ENCODE measurements around the gene MBD5. TPM values are rescaled to one million over a fixed set of nuclear protein-coding genes. Genes with fewer than 3 reads are reported as not detected.
"Not testable (repeated sequence)": the region's sequence is repeated elsewhere in the genome, so short reads cannot be mapped to it uniquely, and the experiment has no call there.

The MBD5 gene
- 19.6 TPM for polyA plus RNA-seq (2013, experiment 1 of 2; ENCODE audit: insufficient read length)
- polyA plus RNA-seq (2013, experiment 2 of 2; ENCODE audit: insufficient read length), result 19.1 TPM

- peak; percentile 67 for DNase-seq
Observed at GRCh38 chr2:148021059-148021861, at the start of gene MBD5. TSS of gene MBD5 (plus strand) at chr2:148021091.

- no peak for DNase-seq
Observed at GRCh38 chr2:147976102-147976501, 44.8 kb upstream of the MBD5 start.

- DNase-seq, result no peak
Observed at GRCh38 chr2:147977679-147978078, 43.2 kb upstream of the MBD5 start.

- DNase-seq, result no peak
Observed at GRCh38 chr2:147980940-147981528, 39.9 kb upstream of the MBD5 start.

GRCh38 chr2:147989102-147989501 lies 31.8 kb upstream of the MBD5 start:
- DNase-seq, result no peak

- peak; percentile 64 for DNase-seq
Observed at GRCh38 chr2:147989809-147990403, 31.0 kb upstream of the MBD5 start.

- DNase-seq, result not testable (repeated sequence)
Observed at GRCh38 chr2:147994965-147995364, 25.9 kb upstream of the MBD5 start.

GRCh38 chr2:147996828-147997227 lies 24.1 kb upstream of the MBD5 start:
- no peak for DNase-seq

- DNase-seq, result no peak
Observed at GRCh38 chr2:147998203-147998602, 22.7 kb upstream of the MBD5 start.

- no peak for DNase-seq
Observed at GRCh38 chr2:147999126-147999525, 21.8 kb upstream of the MBD5 start.

- no peak for DNase-seq
Observed at GRCh38 chr2:148000095-148000494, 20.8 kb upstream of the MBD5 start.

- not testable (repeated sequence) for DNase-seq
Observed at GRCh38 chr2:148002420-148002819, 18.5 kb upstream of the MBD5 start.

GRCh38 chr2:148006249-148007007 lies 14.5 kb upstream of the MBD5 start:
- no peak for DNase-seq

- DNase-seq, result no peak
Observed at GRCh38 chr2:148007219-148007900, 13.5 kb upstream of the MBD5 start.

GRCh38 chr2:148008411-148008810 lies 12.5 kb upstream of the MBD5 start:
- not testable (repeated sequence) for DNase-seq

- DNase-seq, result no peak
Observed at GRCh38 chr2:148013876-148014275, 7.0 kb upstream of the MBD5 start.

GRCh38 chr2:148014616-148015015 lies 6.3 kb upstream of the MBD5 start:
- DNase-seq, result no peak

- DNase-seq, result peak; percentile 100
Observed at GRCh38 chr2:148020111-148021058, 506 bp upstream of the MBD5 start, which contains the start of gene ORC4. TSS of gene ORC4 (minus strand) at chr2:148020737. CDS start at chr2:147975958, 44,779 bp downstream.

- DNase-seq, result no peak
Observed at GRCh38 chr2:148021886-148022285, 995 bp downstream of the MBD5 start.

- no peak for DNase-seq
Observed at GRCh38 chr2:148022351-148022750, 1.5 kb downstream of the MBD5 start.

- DNase-seq, result no peak
Observed at GRCh38 chr2:148022882-148023281, 2.0 kb downstream of the MBD5 start.
